ENCODE data around the gene EFNA5.

The EFNA5 gene

DNA sequence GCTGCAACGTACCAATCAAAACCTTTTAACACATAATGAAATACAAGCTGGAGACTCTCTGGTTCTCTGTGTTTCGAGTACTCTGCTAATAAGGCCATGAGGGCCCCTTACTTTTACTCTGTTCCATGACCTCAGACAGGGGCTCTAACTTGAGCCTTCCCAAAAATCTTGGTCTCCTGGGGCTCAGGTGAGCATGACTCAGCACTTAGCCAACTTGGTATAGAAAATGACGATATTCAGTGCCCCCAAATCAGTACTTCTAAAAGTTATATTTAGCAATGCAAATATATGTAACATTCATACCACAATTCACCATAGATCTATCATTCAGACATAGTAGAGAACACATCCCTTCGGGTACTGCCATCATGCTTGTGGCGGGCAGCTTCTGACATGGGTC is 278.9 kb downstream of the EFNA5 start:
- H3K27me3 ChIP-seq (ENCODE audit: control insufficient read depth, insufficient read depth, low read length), result no peaks in the 10 kb centered on the region
- H3K4me1 ChIP-seq (ENCODE audit: control insufficient read depth, insufficient read depth, low read length), result peaks cover 57% of the 10 kb centered on the region

DNA sequence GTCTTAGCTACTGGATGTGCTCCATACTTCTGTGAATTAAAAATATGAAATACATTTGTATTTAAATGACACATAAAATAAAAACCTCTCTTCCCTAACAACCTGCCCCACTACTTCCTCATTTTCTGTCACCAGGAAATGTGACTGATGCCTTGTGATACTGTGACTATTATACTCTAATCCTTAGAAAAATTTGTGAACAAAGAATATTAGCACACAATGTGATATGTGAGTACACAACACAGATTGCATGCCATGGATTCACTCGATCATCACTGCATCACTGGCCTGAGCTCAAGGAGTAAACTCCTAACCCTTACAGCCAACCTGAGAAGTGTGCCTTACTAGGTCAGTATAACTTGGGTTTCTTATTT is 281.0 kb downstream of the EFNA5 start:
- no peak overlapping the region for H3K4me3 ChIP-seq (ENCODE audit: low read depth, low read length)

More for the DNA sequence above, 278.9 kb downstream of the EFNA5 start:
- H3K9ac ChIP-seq (ENCODE audit: low read depth, low read length), result no peak overlapping the region
- no peak overlapping the region for H3K27ac ChIP-seq (ENCODE audit: low read depth, low read length)
- no peaks in the 10 kb centered on the region for H3K36me3 ChIP-seq (ENCODE audit: control insufficient read depth, insufficient read depth, low read length)
- no peak overlapping the region for H3K4me3 ChIP-seq (ENCODE audit: low read depth, low read length)
- H3K9me3 ChIP-seq (ENCODE audit: control insufficient read depth, insufficient read depth, low read length), result no peaks in the 10 kb centered on the region

DNA sequence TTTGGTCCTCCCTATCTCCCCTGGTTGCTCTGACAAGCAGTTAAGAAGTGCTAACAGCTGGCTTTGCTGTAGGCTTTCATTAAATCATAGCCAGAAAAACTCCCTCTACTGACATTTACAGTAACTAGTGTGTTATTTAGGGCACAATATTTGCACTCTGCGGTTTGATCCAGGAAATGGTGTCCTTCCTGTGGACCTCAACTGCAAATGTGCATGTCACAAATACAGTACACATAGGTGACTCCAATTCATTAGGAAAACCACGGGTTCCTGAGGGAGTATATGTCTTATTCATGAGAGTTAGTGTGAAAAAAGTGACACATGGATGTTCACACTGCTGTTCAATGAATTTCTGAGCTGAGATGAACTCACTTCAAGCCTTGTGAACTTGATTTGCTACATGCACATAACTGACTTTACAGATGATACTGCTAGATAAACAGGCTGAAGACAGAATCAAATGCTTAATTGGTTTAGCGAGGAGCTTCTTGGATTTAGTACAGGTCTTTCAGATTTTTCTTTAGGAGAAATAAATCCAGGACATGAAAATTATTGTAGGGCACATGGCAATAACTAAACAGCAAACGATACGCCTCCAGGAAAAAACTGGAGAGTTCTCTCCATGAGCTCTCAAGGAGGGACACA is 281.5 kb downstream of the EFNA5 start:
- Histone ChIP-seq H3K4me1 (ENCODE audit: control insufficient read depth, insufficient read depth, low read length) (peaks cover 42% of the 10 kb centered on the region), H3K9ac (ENCODE audit: low read depth, low read length) (no peak overlapping the region), H3K27me3 (ENCODE audit: control insufficient read depth, insufficient read depth, low read length) (no peaks in the 10 kb centered on the region), H3K36me3 (ENCODE audit: control insufficient read depth, insufficient read depth, low read length) (no peaks in the 10 kb centered on the region), H3K4me3 (ENCODE audit: low read depth, low read length) (no peak overlapping the region), H3K27ac (ENCODE audit: low read depth, low read length) (peak overlapping the region; percentile 26), H3K9me3 (ENCODE audit: control insufficient read depth, insufficient read depth, low read length) (no peaks in the 10 kb centered on the region)

More for the DNA sequence above, 281.0 kb downstream of the EFNA5 start:
- Histone ChIP-seq H3K4me1 (ENCODE audit: control insufficient read depth, insufficient read depth, low read length) (peaks cover 47% of the 10 kb centered on the region), H3K27me3 (ENCODE audit: control insufficient read depth, insufficient read depth, low read length) (no peaks in the 10 kb centered on the region), H3K27ac (ENCODE audit: low read depth, low read length) (no peak overlapping the region), H3K9ac (ENCODE audit: low read depth, low read length) (no peak overlapping the region), H3K9me3 (ENCODE audit: control insufficient read depth, insufficient read depth, low read length) (no peaks in the 10 kb centered on the region), H3K36me3 (ENCODE audit: control insufficient read depth, insufficient read depth, low read length) (no peaks in the 10 kb centered on the region)

DNA sequence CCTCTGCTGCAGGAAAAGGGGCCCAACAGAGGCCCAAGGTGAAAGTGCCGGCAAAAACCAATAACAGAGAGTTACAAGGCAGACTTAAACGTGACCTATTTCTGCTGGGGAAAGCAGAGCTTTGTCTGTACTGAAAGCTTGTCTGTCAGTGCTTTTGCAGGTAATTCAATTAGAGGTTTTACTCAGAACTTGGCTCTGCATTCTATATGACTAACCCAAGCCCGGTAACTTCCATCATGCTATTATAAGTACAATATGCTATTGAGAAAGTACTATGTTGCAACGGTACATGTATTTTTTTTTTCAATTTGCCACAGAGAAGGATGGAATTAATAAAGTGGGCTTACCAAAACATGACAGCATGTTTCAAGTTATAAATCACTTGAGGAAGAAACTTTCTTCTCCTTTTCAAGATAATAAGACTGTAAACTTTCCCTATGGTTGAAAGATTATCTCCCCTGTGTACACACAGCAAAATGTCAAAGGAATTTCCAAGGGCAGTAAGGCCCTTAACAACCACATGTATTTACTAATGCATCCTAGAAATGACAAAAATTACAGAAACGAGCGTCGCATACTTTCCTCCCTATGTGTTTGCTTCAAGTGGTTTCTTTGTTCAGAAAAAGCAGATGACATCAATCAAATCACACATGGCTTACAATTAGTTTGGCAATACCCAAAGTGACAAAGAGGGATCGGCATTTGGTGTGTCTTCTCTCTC is 282.4 kb downstream of the EFNA5 start:
- Histone ChIP-seq H3K36me3 (ENCODE audit: control insufficient read depth, insufficient read depth, low read length) (no peaks in the 10 kb centered on the region), H3K27ac (ENCODE audit: low read depth, low read length) (peak overlapping the region; percentile 9), H3K4me1 (ENCODE audit: control insufficient read depth, insufficient read depth, low read length) (peaks cover 33% of the 10 kb centered on the region), H3K9ac (ENCODE audit: low read depth, low read length) (no peak overlapping the region), H3K4me3 (ENCODE audit: low read depth, low read length) (no peak overlapping the region), H3K9me3 (ENCODE audit: control insufficient read depth, insufficient read depth, low read length) (no peaks in the 10 kb centered on the region), H3K27me3 (ENCODE audit: control insufficient read depth, insufficient read depth, low read length) (no peaks in the 10 kb centered on the region)

DNA sequence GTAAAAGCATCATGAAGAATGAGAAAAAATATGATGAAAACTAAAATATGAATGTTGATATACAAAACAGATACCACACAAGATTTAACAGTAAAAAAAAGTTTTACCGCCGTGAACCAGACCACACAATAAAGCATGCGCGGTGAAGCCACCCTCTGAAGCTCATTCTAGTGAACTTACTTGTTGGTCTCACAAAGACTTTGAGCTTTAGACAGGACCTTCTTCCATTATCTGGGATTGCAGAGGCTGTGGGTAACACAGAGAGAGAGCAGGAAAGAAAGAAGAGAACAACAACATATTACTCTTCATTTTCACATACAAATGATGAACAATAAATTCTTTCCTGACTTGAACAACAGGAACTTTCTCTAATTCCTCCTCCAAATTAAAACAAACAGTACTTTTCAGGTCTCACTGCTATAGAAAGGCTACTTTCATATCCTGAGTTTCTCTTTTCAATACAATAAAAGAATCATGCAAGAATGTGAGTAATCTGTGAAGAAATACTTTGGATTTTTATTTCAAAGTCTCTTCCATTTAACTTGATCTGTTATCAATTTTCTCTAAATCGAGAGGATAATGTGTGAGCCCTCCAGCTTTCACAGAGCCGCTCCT is 283.1 kb downstream of the EFNA5 start:
- no peak overlapping the region for H3K9ac ChIP-seq (ENCODE audit: low read depth, low read length)
- no peak overlapping the region for H3K4me3 ChIP-seq (ENCODE audit: low read depth, low read length)
- H3K27ac ChIP-seq (ENCODE audit: low read depth, low read length), result peak overlapping the region; percentile 9
- no peaks in the 10 kb centered on the region for H3K36me3 ChIP-seq (ENCODE audit: control insufficient read depth, insufficient read depth, low read length)
- H3K4me1 ChIP-seq (ENCODE audit: control insufficient read depth, insufficient read depth, low read length), result peaks cover 33% of the 10 kb centered on the region
- H3K9me3 ChIP-seq (ENCODE audit: control insufficient read depth, insufficient read depth, low read length), result no peaks in the 10 kb centered on the region
- no peaks in the 10 kb centered on the region for H3K27me3 ChIP-seq (ENCODE audit: control insufficient read depth, insufficient read depth, low read length)

DNA sequence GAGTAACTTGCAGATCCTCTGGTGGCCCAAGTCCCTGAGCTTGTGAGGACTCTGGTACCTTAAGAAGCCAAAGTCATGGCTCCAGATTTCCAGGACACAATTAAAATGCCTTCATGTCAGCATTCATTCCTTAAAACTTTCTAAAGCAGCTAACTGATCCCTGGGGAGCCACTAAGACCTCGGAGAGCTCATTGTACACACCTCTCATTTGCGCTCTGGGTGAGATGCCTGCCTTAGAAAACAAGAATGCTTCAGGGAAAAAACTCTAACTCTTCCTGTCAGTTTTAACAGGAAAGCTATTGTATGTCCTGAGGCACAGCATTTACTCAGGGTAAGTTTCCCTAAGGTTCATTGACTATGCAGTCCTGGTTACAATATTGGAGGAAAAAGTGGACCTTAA is 285.0 kb downstream of the EFNA5 start:
- no peaks in the 10 kb centered on the region for H3K36me3 ChIP-seq (ENCODE audit: control insufficient read depth, insufficient read depth, low read length)
- H3K27me3 ChIP-seq (ENCODE audit: control insufficient read depth, insufficient read depth, low read length), result no peaks in the 10 kb centered on the region
- H3K4me1 ChIP-seq (ENCODE audit: control insufficient read depth, insufficient read depth, low read length), result peaks cover 40% of the 10 kb centered on the region
- no peak overlapping the region for H3K9ac ChIP-seq (ENCODE audit: low read depth, low read length)
- H3K9me3 ChIP-seq (ENCODE audit: control insufficient read depth, insufficient read depth, low read length), result no peaks in the 10 kb centered on the region
- H3K27ac ChIP-seq (ENCODE audit: low read depth, low read length), result no peak overlapping the region
- no peak overlapping the region for H3K4me3 ChIP-seq (ENCODE audit: low read depth, low read length)

DNA sequence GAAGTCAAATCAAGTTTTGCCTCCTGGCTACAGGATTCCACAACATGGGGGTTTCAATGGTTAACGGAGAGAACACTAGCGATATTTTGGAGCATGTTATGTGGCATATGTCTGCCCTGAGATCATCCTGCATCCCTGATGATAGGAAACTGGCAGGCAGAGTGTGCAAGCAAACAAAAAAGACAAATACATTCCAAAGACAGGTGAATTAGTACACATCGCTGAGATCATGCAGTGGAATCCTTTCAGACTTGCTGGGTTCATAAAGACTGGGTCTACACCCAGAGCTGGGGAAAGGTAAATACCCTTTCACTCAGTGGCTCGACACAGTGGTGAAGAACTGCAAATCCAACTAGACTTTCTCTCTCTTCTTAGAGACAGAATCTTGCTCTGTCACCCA is 286.5 kb downstream of the EFNA5 start:
- Histone ChIP-seq H3K9me3 (ENCODE audit: control insufficient read depth, insufficient read depth, low read length) (no peaks in the 10 kb centered on the region), H3K27ac (ENCODE audit: low read depth, low read length) (no peak overlapping the region), H3K4me3 (ENCODE audit: low read depth, low read length) (no peak overlapping the region), H3K9ac (ENCODE audit: low read depth, low read length) (no peak overlapping the region), H3K27me3 (ENCODE audit: control insufficient read depth, insufficient read depth, low read length) (no peaks in the 10 kb centered on the region), H3K4me1 (ENCODE audit: control insufficient read depth, insufficient read depth, low read length) (peaks cover 44% of the 10 kb centered on the region), H3K36me3 (ENCODE audit: control insufficient read depth, insufficient read depth, low read length) (no peaks in the 10 kb centered on the region)

DNA sequence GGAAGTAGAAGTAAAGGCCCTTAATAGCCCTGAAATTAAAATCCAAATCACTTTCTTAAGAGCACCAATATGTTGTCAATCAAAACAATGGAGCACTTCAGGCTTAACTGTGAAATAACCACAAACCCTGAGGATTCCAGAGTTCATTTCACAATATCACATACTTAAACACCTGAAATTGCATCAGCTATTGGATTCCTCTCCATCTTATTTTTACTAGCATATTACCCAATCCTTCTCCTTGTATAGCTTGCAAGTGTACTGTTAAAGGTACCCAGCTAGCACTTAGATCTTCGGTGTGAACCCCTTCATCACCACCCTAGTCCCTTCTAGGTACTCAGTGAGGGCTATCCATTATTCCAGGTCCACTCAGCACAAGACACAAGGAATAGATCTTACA is 287.3 kb downstream of the EFNA5 start:
- Histone ChIP-seq H3K27ac (ENCODE audit: low read depth, low read length) (no peak overlapping the region), H3K4me1 (ENCODE audit: control insufficient read depth, insufficient read depth, low read length) (peaks cover 36% of the 10 kb centered on the region), H3K27me3 (ENCODE audit: control insufficient read depth, insufficient read depth, low read length) (no peaks in the 10 kb centered on the region), H3K36me3 (ENCODE audit: control insufficient read depth, insufficient read depth, low read length) (no peaks in the 10 kb centered on the region), H3K4me3 (ENCODE audit: low read depth, low read length) (no peak overlapping the region), H3K9me3 (ENCODE audit: control insufficient read depth, insufficient read depth, low read length) (no peaks in the 10 kb centered on the region), H3K9ac (ENCODE audit: low read depth, low read length) (no peak overlapping the region)

DNA sequence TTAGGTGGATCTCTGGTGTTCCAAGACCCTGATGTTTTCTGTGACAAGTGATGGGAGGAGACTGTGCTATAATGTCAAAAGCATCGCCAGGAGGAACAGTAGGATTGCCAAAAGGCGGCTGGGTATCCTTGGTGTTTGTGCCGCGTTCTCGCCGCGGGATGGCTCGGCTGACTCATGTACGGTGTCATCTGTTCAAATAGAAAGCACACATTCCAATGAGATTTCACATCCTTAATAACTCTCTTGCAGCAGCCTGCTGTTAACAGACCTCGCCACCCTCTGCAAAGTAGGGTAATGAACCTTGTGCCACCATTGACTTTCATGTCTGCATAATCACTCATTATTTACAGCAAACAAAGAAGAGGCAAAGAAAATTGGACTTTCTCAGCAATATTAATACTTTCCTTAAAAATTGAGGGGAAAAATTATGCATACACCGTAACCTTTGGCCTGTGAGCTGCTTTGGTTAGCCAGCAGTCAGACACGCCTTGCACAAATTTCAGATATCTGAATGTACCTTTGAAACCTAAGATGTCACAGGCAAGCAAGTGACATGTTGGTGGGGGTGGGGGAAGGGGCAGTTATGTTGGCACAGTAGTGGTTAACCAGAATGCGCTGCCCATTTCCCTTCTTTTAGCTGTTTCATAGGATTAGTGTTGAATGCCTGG is 289.4 kb downstream of the EFNA5 start:
- Histone ChIP-seq H3K4me3 (ENCODE audit: low read depth, low read length) (no peak overlapping the region), H3K4me1 (ENCODE audit: control insufficient read depth, insufficient read depth, low read length) (peaks cover 20% of the 10 kb centered on the region), H3K27ac (ENCODE audit: low read depth, low read length) (no peak overlapping the region), H3K27me3 (ENCODE audit: control insufficient read depth, insufficient read depth, low read length) (no peaks in the 10 kb centered on the region), H3K9me3 (ENCODE audit: control insufficient read depth, insufficient read depth, low read length) (no peaks in the 10 kb centered on the region), H3K9ac (ENCODE audit: low read depth, low read length) (no peak overlapping the region), H3K36me3 (ENCODE audit: control insufficient read depth, insufficient read depth, low read length) (no peaks in the 10 kb centered on the region)

DNA sequence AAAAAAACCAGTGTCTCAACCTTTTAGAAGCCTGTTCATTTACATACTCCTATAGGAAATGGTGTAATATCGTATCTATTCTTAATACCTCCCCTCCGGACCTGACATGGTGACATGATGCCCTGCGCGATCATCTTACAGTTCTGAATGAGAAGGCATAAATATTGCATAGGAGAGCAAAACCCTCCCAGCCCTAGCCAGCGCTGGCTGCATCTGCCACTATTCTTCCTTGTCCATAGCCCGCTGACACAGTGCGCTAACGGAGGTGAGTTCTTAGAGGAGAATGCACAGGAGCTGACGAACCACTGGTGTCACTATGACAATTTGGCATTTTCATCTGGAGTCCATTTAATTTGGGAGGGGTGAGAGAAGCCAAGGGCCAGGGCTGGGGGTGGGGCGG is 290.1 kb downstream of the EFNA5 start:
- Histone ChIP-seq H3K27ac (ENCODE audit: low read depth, low read length) (no peak overlapping the region), H3K4me1 (ENCODE audit: control insufficient read depth, insufficient read depth, low read length) (peaks cover 19% of the 10 kb centered on the region), H3K36me3 (ENCODE audit: control insufficient read depth, insufficient read depth, low read length) (no peaks in the 10 kb centered on the region), H3K9me3 (ENCODE audit: control insufficient read depth, insufficient read depth, low read length) (no peaks in the 10 kb centered on the region), H3K4me3 (ENCODE audit: low read depth, low read length) (no peak overlapping the region), H3K27me3 (ENCODE audit: control insufficient read depth, insufficient read depth, low read length) (no peaks in the 10 kb centered on the region), H3K9ac (ENCODE audit: low read depth, low read length) (no peak overlapping the region)
